Measurements from ENCODE around the gene CDK7.

Gene CDK7

GRCh38 chr5:69276422-69277174 lies 41.9 kb downstream of the CDK7 start:
- no peaks in the 10 kb centered on the region for H3K9me3 Mint-ChIP-seq
- DNase-seq (ENCODE audit: low spot score in 2 of 2) (no peak), ATAC-seq (replicated peaks; ENCODE audit: extremely low read depth, poor library complexity, severe bottlenecking) (no peak)
- no peaks in the 10 kb centered on the region for H3K4me1 Mint-ChIP-seq
- no peak overlapping the region for H3K27ac Mint-ChIP-seq (ENCODE audit: low read depth)
- peaks cover 46% of the 10 kb centered on the region for H3K36me3 Mint-ChIP-seq (ENCODE audit: insufficient read depth)
- no peak overlapping the region for H3K4me3 Mint-ChIP-seq
- H3K27me3 Mint-ChIP-seq, result no peaks in the 10 kb centered on the region

- no peak for ATAC-seq (replicated peaks; ENCODE audit: extremely low read depth, poor library complexity, severe bottlenecking)
- Mint-ChIP-seq H3K27ac (ENCODE audit: low read depth) (no peak overlapping the region), H3K4me1 (no peaks in the 10 kb centered on the region), H3K4me3 (no peak overlapping the region), H3K27me3 (no peaks in the 10 kb centered on the region), H3K9me3 (no peaks in the 10 kb centered on the region), H3K36me3 (ENCODE audit: insufficient read depth) (peaks cover 32% of the 10 kb centered on the region)
- DNase-seq (ENCODE audit: low spot score in 2 of 2), result no peak
Measured at GRCh38 chr5:69279517-69279916, 44.8 kb downstream of the CDK7 start.

GRCh38 chr5:69281114-69281513 lies 46.4 kb downstream of the CDK7 start:
- ATAC-seq (replicated peaks; ENCODE audit: extremely low read depth, poor library complexity, severe bottlenecking), result no peak
- no peak overlapping the region for H3K4me3 Mint-ChIP-seq
- DNase-seq (ENCODE audit: low spot score in 2 of 2), result no peak
- H3K36me3 Mint-ChIP-seq (ENCODE audit: insufficient read depth), result peaks cover 34% of the 10 kb centered on the region
- no peak overlapping the region for H3K27ac Mint-ChIP-seq (ENCODE audit: low read depth)
- no peaks in the 10 kb centered on the region for H3K9me3 Mint-ChIP-seq
- no peaks in the 10 kb centered on the region for H3K4me1 Mint-ChIP-seq
- no peaks in the 10 kb centered on the region for H3K27me3 Mint-ChIP-seq

GRCh38 chr5:69284203-69284602 lies 49.5 kb downstream of the CDK7 start:
- no peak for DNase-seq (ENCODE audit: low spot score in 2 of 2)
- no peaks in the 10 kb centered on the region for H3K9me3 Mint-ChIP-seq
- no peak overlapping the region for H3K27ac Mint-ChIP-seq (ENCODE audit: low read depth)

GRCh38 chr5:69285448-69286116 lies 50.9 kb downstream of the CDK7 start:
- Mint-ChIP-seq H3K4me3 (no peak overlapping the region), H3K36me3 (ENCODE audit: insufficient read depth) (peaks cover 4% of the 10 kb centered on the region), H3K9me3 (no peaks in the 10 kb centered on the region), H3K4me1 (no peaks in the 10 kb centered on the region), H3K27ac (ENCODE audit: low read depth) (no peak overlapping the region), H3K27me3 (no peaks in the 10 kb centered on the region)
- ATAC-seq (replicated peaks; ENCODE audit: extremely low read depth, poor library complexity, severe bottlenecking), result no peak
- DNase-seq (ENCODE audit: low spot score in 2 of 2), result no peak

More at GRCh38 chr5:69284203-69284602, 49.5 kb downstream of the CDK7 start:
- Mint-ChIP-seq H3K4me1 (no peaks in the 10 kb centered on the region), H3K27me3 (no peaks in the 10 kb centered on the region), H3K36me3 (ENCODE audit: insufficient read depth) (peaks cover 11% of the 10 kb centered on the region), H3K4me3 (no peak overlapping the region)
- no peak for ATAC-seq (replicated peaks; ENCODE audit: extremely low read depth, poor library complexity, severe bottlenecking)

- Mint-ChIP-seq H3K36me3 (ENCODE audit: insufficient read depth) (peaks cover 5% of the 10 kb centered on the region), H3K4me1 (no peaks in the 10 kb centered on the region), H3K27me3 (no peaks in the 10 kb centered on the region), H3K9me3 (no peaks in the 10 kb centered on the region), H3K27ac (ENCODE audit: low read depth) (no peak overlapping the region), H3K4me3 (no peak overlapping the region)
- no peak for DNase-seq (ENCODE audit: low spot score in 2 of 2)
- ATAC-seq (replicated peaks; ENCODE audit: extremely low read depth, poor library complexity, severe bottlenecking), result no peak
Measured at GRCh38 chr5:69288069-69288468, 53.4 kb downstream of the CDK7 start.

- no peaks in the 10 kb centered on the region for H3K4me1 Mint-ChIP-seq
- DNase-seq (ENCODE audit: low spot score in 2 of 2) (no peak), ATAC-seq (replicated peaks; ENCODE audit: extremely low read depth, poor library complexity, severe bottlenecking) (no peak)
- H3K27ac Mint-ChIP-seq (ENCODE audit: low read depth), result no peak overlapping the region
- H3K9me3 Mint-ChIP-seq, result no peaks in the 10 kb centered on the region
- peaks cover 5% of the 10 kb centered on the region for H3K36me3 Mint-ChIP-seq (ENCODE audit: insufficient read depth)
- H3K4me3 Mint-ChIP-seq, result no peak overlapping the region
- no peaks in the 10 kb centered on the region for H3K27me3 Mint-ChIP-seq
Measured at GRCh38 chr5:69288688-69289087, 54.0 kb downstream of the CDK7 start.

GRCh38 chr5:69292306-69292705 lies 57.6 kb downstream of the CDK7 start:
- ATAC-seq (replicated peaks; ENCODE audit: extremely low read depth, poor library complexity, severe bottlenecking) (no peak), DNase-seq (ENCODE audit: low spot score in 2 of 2) (no peak)
- Mint-ChIP-seq H3K4me1 (no peaks in the 10 kb centered on the region), H3K9me3 (no peaks in the 10 kb centered on the region), H3K27ac (ENCODE audit: low read depth) (peak overlapping the region; percentile 29), H3K27me3 (no peaks in the 10 kb centered on the region), H3K4me3 (no peak overlapping the region), H3K36me3 (ENCODE audit: insufficient read depth) (peaks cover 6% of the 10 kb centered on the region)

GRCh38 chr5:69293882-69294281 lies 59.2 kb downstream of the CDK7 start:
- Mint-ChIP-seq H3K4me1 (no peaks in the 10 kb centered on the region), H3K9me3 (no peaks in the 10 kb centered on the region), H3K36me3 (ENCODE audit: insufficient read depth) (peaks cover 6% of the 10 kb centered on the region), H3K27ac (ENCODE audit: low read depth) (no peak overlapping the region), H3K4me3 (no peak overlapping the region), H3K27me3 (no peaks in the 10 kb centered on the region)
- DNase-seq (ENCODE audit: low spot score in 2 of 2) (no peak), ATAC-seq (replicated peaks; ENCODE audit: extremely low read depth, poor library complexity, severe bottlenecking) (no peak)

- Mint-ChIP-seq H3K4me3 (no peak overlapping the region), H3K9me3 (no peaks in the 10 kb centered on the region), H3K36me3 (ENCODE audit: insufficient read depth) (peaks cover 9% of the 10 kb centered on the region), H3K27me3 (no peaks in the 10 kb centered on the region), H3K27ac (ENCODE audit: low read depth) (no peak overlapping the region), H3K4me1 (no peaks in the 10 kb centered on the region)
- no peak for ATAC-seq (replicated peaks; ENCODE audit: extremely low read depth, poor library complexity, severe bottlenecking)
- no peak for DNase-seq (ENCODE audit: low spot score in 2 of 2)
Measured at GRCh38 chr5:69295088-69295754, 60.5 kb downstream of the CDK7 start.

GRCh38 chr5:69299625-69300024 lies 64.9 kb downstream of the CDK7 start:
- Mint-ChIP-seq H3K27me3 (no peaks in the 10 kb centered on the region), H3K9me3 (no peaks in the 10 kb centered on the region), H3K4me1 (no peaks in the 10 kb centered on the region), H3K4me3 (no peak overlapping the region), H3K36me3 (ENCODE audit: insufficient read depth) (peaks cover 8% of the 10 kb centered on the region), H3K27ac (ENCODE audit: low read depth) (no peak overlapping the region)
- DNase-seq (ENCODE audit: low spot score in 2 of 2) (no peak), ATAC-seq (replicated peaks; ENCODE audit: extremely low read depth, poor library complexity, severe bottlenecking) (no peak)

GRCh38 chr5:69300537-69301203 lies 66.0 kb downstream of the CDK7 start:
- Mint-ChIP-seq H3K4me3 (no peak overlapping the region), H3K27me3 (no peaks in the 10 kb centered on the region)

More at GRCh38 chr5:69300537-69301203, 66.0 kb downstream of the CDK7 start:
- no peak overlapping the region for H3K27ac Mint-ChIP-seq (ENCODE audit: low read depth)
- H3K9me3 Mint-ChIP-seq, result no peaks in the 10 kb centered on the region
- peaks cover 4% of the 10 kb centered on the region for H3K36me3 Mint-ChIP-seq (ENCODE audit: insufficient read depth)
- H3K4me1 Mint-ChIP-seq, result no peaks in the 10 kb centered on the region
- DNase-seq (ENCODE audit: low spot score in 2 of 2), result no peak
- no peak for ATAC-seq (replicated peaks; ENCODE audit: extremely low read depth, poor library complexity, severe bottlenecking)

Data from central memory CD8-positive, alpha-beta T cell (primary cell).